HUES6 (cell line): ENCODE measurements around the gene LDLRAD2.
"Not testable (repeated sequence)": the region's sequence is repeated elsewhere in the genome, so short reads cannot be mapped to it uniquely, and the experiment has no call there.

ENCODE experiments used
- H3K27ac ChIP-seq: 2 replicates; pipeline ENCODE4 v1.7.0; 2013; ENCODE audit warnings: low read depth, mild to moderate bottlenecking, low read length, inconsistent platforms
- H3K27me3 ChIP-seq: 2 replicates; pipeline ENCODE4 v1.6.1; 2013; ENCODE audit warnings: low read length; ENCODE audit not compliant: control insufficient read depth, insufficient read depth
- H3K36me3 ChIP-seq: 2 replicates; pipeline ENCODE4 v1.6.1; 2013; ENCODE audit warnings: low read length; ENCODE audit not compliant: control insufficient read depth, insufficient read depth
- H3K4me1 ChIP-seq: 2 replicates; pipeline ENCODE4 v1.6.1; 2013; ENCODE audit warnings: low read length; ENCODE audit not compliant: control insufficient read depth, insufficient read depth
- H3K4me3 ChIP-seq: 2 replicates; pipeline ENCODE4 v1.5.1; 2013; ENCODE audit warnings: low read depth, low read length
- H3K9ac ChIP-seq: one replicate; pipeline ENCODE4 v1.6.1; 2013; ENCODE audit warnings: mild to moderate bottlenecking, low read length
- H3K9me3 ChIP-seq: 2 replicates; pipeline ENCODE4 v1.6.1; 2013; ENCODE audit warnings: low read depth, low read length; ENCODE audit not compliant: control insufficient read depth, insufficient read depth

LDLRAD2 gene

GRCh38 chr1:21811875-21812305, at the start of gene LDLRAD2:
TSS of gene LDLRAD2 (plus strand) at chr1:21812265. CDS start at chr1:21812452, 187 bp downstream.
- no peak within 1 kb of the TSS for H3K4me3 ChIP-seq
- H3K27me3 ChIP-seq: peaks cover 5% of the 10 kb centered on the region; the same call in 1 of the 2 replicates
- no peaks in the 10 kb centered on the region for H3K9me3 ChIP-seq
- H3K4me1 ChIP-seq: peaks cover 6% of the 10 kb centered on the region; the same call in 1 of the 2 replicates
- no peak within 1 kb of the TSS for H3K27ac ChIP-seq
- no peak within 1 kb of the TSS for H3K9ac ChIP-seq
- no peaks in the 10 kb centered on the region for H3K36me3 ChIP-seq

GRCh38 chr1:21763236-21763635, 48.8 kb upstream of the LDLRAD2 start:
- Histone ChIP-seq H3K36me3 (no peaks in the 10 kb centered on the region), H3K27ac (no peak overlapping the region), H3K9ac (no peak overlapping the region), H3K27me3 (no peaks in the 10 kb centered on the region), H3K4me1 (peaks cover 23% of the 10 kb centered on the region), H3K4me3 (no peak overlapping the region), H3K9me3 (no peaks in the 10 kb centered on the region)

GRCh38 chr1:21763694-21764419, 48.2 kb upstream of the LDLRAD2 start:
- no peak overlapping the region for H3K9ac ChIP-seq
- no peaks in the 10 kb centered on the region for H3K27me3 ChIP-seq
- H3K27ac ChIP-seq: no peak overlapping the region
- no peak overlapping the region for H3K4me3 ChIP-seq
- H3K9me3 ChIP-seq: no peaks in the 10 kb centered on the region
- no peaks in the 10 kb centered on the region for H3K36me3 ChIP-seq
- H3K4me1 ChIP-seq: peaks cover 23% of the 10 kb centered on the region

- Histone ChIP-seq H3K27ac (no peak overlapping the region), H3K9me3 (no peaks in the 10 kb centered on the region), H3K9ac (peak overlapping the region; percentile 46), H3K36me3 (0 out of 2 replicates have a peak, but pooled peaks cover 2% of the 10 kb centered on the region), H3K4me3 (no peak overlapping the region), H3K4me1 (peaks cover 23% of the 10 kb centered on the region), H3K27me3 (no peaks in the 10 kb centered on the region)
These were observed 47.2 kb upstream of the LDLRAD2 start for GRCh38 chr1:21764615-21765423.

GRCh38 chr1:21766210-21766609, 45.9 kb upstream of the LDLRAD2 start:
- peaks cover 23% of the 10 kb centered on the region for H3K4me1 ChIP-seq
- 0 out of 2 replicates have a peak, but pooled peaks cover 2% of the 10 kb centered on the region for H3K36me3 ChIP-seq
- no peaks in the 10 kb centered on the region for H3K27me3 ChIP-seq
- no peak overlapping the region for H3K4me3 ChIP-seq
- H3K9me3 ChIP-seq: no peaks in the 10 kb centered on the region
- no peak overlapping the region for H3K27ac ChIP-seq
- no peak overlapping the region for H3K9ac ChIP-seq

GRCh38 chr1:21767106-21767505, 45.0 kb upstream of the LDLRAD2 start:
- H3K9ac ChIP-seq, H3K27me3 ChIP-seq, H3K9me3 ChIP-seq, H3K4me3 ChIP-seq, H3K27ac ChIP-seq, H3K36me3 ChIP-seq: not testable (repeated sequence)
- H3K4me1 ChIP-seq: peaks cover 23% of the 10 kb centered on the region

- H3K36me3 ChIP-seq: 0 out of 2 replicates have a peak, but pooled peaks cover 2% of the 10 kb centered on the region
- peaks cover 9% of the 10 kb centered on the region for H3K4me1 ChIP-seq
- H3K9me3 ChIP-seq: no peaks in the 10 kb centered on the region
- H3K27ac ChIP-seq: no peak overlapping the region
- H3K4me3 ChIP-seq: no peak overlapping the region
- no peak overlapping the region for H3K9ac ChIP-seq
- no peaks in the 10 kb centered on the region for H3K27me3 ChIP-seq
These were observed 41.9 kb upstream of the LDLRAD2 start for GRCh38 chr1:21770201-21770600.

- H3K4me3 ChIP-seq, H3K27me3 ChIP-seq, H3K4me1 ChIP-seq, H3K36me3 ChIP-seq, H3K9me3 ChIP-seq, H3K27ac ChIP-seq, H3K9ac ChIP-seq: not testable (repeated sequence)
These were observed 41.5 kb upstream of the LDLRAD2 start for GRCh38 chr1:21770602-21771001.

GRCh38 chr1:21771672-21772071, 40.4 kb upstream of the LDLRAD2 start:
- not testable (repeated sequence) for H3K27ac ChIP-seq, H3K4me1 ChIP-seq, H3K36me3 ChIP-seq, H3K9ac ChIP-seq, H3K4me3 ChIP-seq, H3K9me3 ChIP-seq, H3K27me3 ChIP-seq

GRCh38 chr1:21773585-21773984, 38.5 kb upstream of the LDLRAD2 start:
- Histone ChIP-seq H3K27ac (no peak overlapping the region), H3K4me1 (no peaks in the 10 kb centered on the region), H3K4me3 (no peak overlapping the region), H3K27me3 (no peaks in the 10 kb centered on the region), H3K36me3 (0 out of 2 replicates have a peak, but pooled peaks cover 2% of the 10 kb centered on the region), H3K9ac (no peak overlapping the region), H3K9me3 (no peaks in the 10 kb centered on the region)
